ENCODE data around the gene DHRS3.
"Not testable (repeated sequence)": the region's sequence is repeated elsewhere in the genome, so short reads cannot be mapped to it uniquely, and the experiment has no call there.

The DHRS3 gene

GRCh38 chr1:12572522-12572921, 45.5 kb downstream of the DHRS3 start:
- no peak for DNase-seq

- no peak for DNase-seq
Measured at GRCh38 chr1:12570291-12570690, 47.7 kb downstream of the DHRS3 start.

GRCh38 chr1:12568009-12568767, 49.8 kb downstream of the DHRS3 start:
- DNase-seq = no peak

- no peak for DNase-seq
Measured at GRCh38 chr1:12567288-12567819, 50.7 kb downstream of the DHRS3 start.

GRCh38 chr1:12566484-12567287, 51.3 kb downstream of the DHRS3 start:
- no peak for DNase-seq

- no peak for DNase-seq
Measured at GRCh38 chr1:12565966-12566352, 52.1 kb downstream of the DHRS3 start.

GRCh38 chr1:12565094-12565965, 52.7 kb downstream of the DHRS3 start:
- no peak for DNase-seq

GRCh38 chr1:12564251-12564650, 53.8 kb downstream of the DHRS3 start:
- not testable (repeated sequence) for DNase-seq

- DNase-seq = no peak
Measured at GRCh38 chr1:12562955-12563576, 54.9 kb downstream of the DHRS3 start.

GRCh38 chr1:12561121-12561520, 56.9 kb downstream of the DHRS3 start:
- no peak for DNase-seq

GRCh38 chr1:12556957-12557935, 60.8 kb downstream of the DHRS3 start:
- DNase-seq = no peak

- no peak for DNase-seq
Measured at GRCh38 chr1:12556368-12556930, 61.6 kb downstream of the DHRS3 start.

- no peak for DNase-seq
Measured at GRCh38 chr1:12555411-12556367, 62.3 kb downstream of the DHRS3 start.

- no peak for DNase-seq
Measured at GRCh38 chr1:12554521-12555305, 63.3 kb downstream of the DHRS3 start.

GRCh38 chr1:12553963-12554362, 64.0 kb downstream of the DHRS3 start:
- no peak for DNase-seq

- no peak for DNase-seq
Measured at GRCh38 chr1:12552951-12553921, 64.8 kb downstream of the DHRS3 start.

- DNase-seq = no peak
Measured at GRCh38 chr1:12552111-12552888, 65.7 kb downstream of the DHRS3 start.

Measured in activated CD4-positive, alpha-beta T cell treated with anti-CD3 and anti-CD28 coated beads, Interleukin-2, amount 50 U/mL, for 4 hours (primary cell).